Embryonic facial prominence (tissue), 1 donor: Measurements from ENCODE around the gene FAM89A.
"Not testable (repeated sequence)": the region's sequence is repeated elsewhere in the genome, so short reads cannot be mapped to it uniquely, and the experiment has no call there.

Source experiments
- DNase-seq: peaks from one replicate; pipeline ENCODE4 v3.0.0-alpha.2; 2016; ENCODE audit errors: extremely low spot score

Gene FAM89A

GRCh38 chr1:231057410-231057809 is 17.4 kb upstream of the FAM89A start:
- DNase-seq, result no peak

GRCh38 chr1:231055271-231055670 is 15.2 kb upstream of the FAM89A start:
- DNase-seq, result no peak

- no peak for DNase-seq
Measured at GRCh38 chr1:231053493-231054162, 13.6 kb upstream of the FAM89A start.

- no peak for DNase-seq
Measured at GRCh38 chr1:231052777-231053176, 12.7 kb upstream of the FAM89A start.

GRCh38 chr1:231050932-231051331 is 10.9 kb upstream of the FAM89A start:
- DNase-seq, result not testable (repeated sequence)

- DNase-seq, result no peak
Measured at GRCh38 chr1:231050395-231050794, 10.3 kb upstream of the FAM89A start.

- DNase-seq, result no peak
Measured at GRCh38 chr1:231049121-231049979, 9.3 kb upstream of the FAM89A start.

GRCh38 chr1:231048419-231048818 is 8.4 kb upstream of the FAM89A start:
- not testable (repeated sequence) for DNase-seq

- not testable (repeated sequence) for DNase-seq
Measured at GRCh38 chr1:231047529-231047928, 7.5 kb upstream of the FAM89A start.

- DNase-seq, result no peak
Measured at GRCh38 chr1:231046730-231047395, 6.8 kb upstream of the FAM89A start.

GRCh38 chr1:231045921-231046729 is 6.1 kb upstream of the FAM89A start:
- not testable (repeated sequence) for DNase-seq

- no peak for DNase-seq
Measured at GRCh38 chr1:231045286-231045685, 5.2 kb upstream of the FAM89A start.

- no peak for DNase-seq
Measured at GRCh38 chr1:231044588-231044987, 4.5 kb upstream of the FAM89A start.

GRCh38 chr1:231041719-231042261 is 1.7 kb upstream of the FAM89A start:
- no peak for DNase-seq

- no peak for DNase-seq
Measured at GRCh38 chr1:231040800-231041718, 1.0 kb upstream of the FAM89A start.

- DNase-seq, result no peak
Measured at GRCh38 chr1:231039161-231040018, 664 bp downstream of the FAM89A start.

GRCh38 chr1:231037585-231038517 is 2.2 kb downstream of the FAM89A start:
- no peak for DNase-seq

- DNase-seq, result no peak
Measured at GRCh38 chr1:231036416-231036815, 3.6 kb downstream of the FAM89A start.
